SK-N-MC (cell line): ENCODE results near the gene TYW1.
"Not testable (repeated sequence)": the region's sequence is repeated elsewhere in the genome, so short reads cannot be mapped to it uniquely, and the experiment has no call there.

Experiments used
- EZH2 ChIP-seq: fragments of 200-600 bp; sonication (generic); IDR thresholded peaks from one replicate; pipeline ENCODE4 v1.6.1; 2017; ENCODE audit warnings: antibody characterized with exemption
- FOXP2 ChIP-seq: optimal IDR thresholded peaks from 2 replicates; pipeline ENCODE3; 2011; ENCODE audit warnings: mild to moderate bottlenecking, moderate library complexity; ENCODE audit not compliant: insufficient read depth; ENCODE audit errors: extremely low read length, control extremely low read depth
- POLR2AphosphoS5 ChIP-seq: IDR thresholded peaks from 2 replicates; pipeline ENCODE4 v1.6.1; 2012; ENCODE audit warnings: mild to moderate bottlenecking, low read depth, low read length, borderline replicate concordance

- not testable (repeated sequence) for TF ChIP-seq EZH2, FOXP2
- TF ChIP-seq POLR2AphosphoS5 = peak; percentile 83
Measured at GRCh38 chr7:66995050-66995776, 1.4 kb upstream of the TYW1 start, which contains the start of gene SBDS.
